Parathyroid adenoma (tissue), 2 donors: ENCODE measurements around the gene ZNF639.

Source experiments
- H2AFZ ChIP-seq: fragments of 300-600 bp; sonication (generic); one replicate; pipeline ENCODE4 v1.7.0; 2017; ENCODE audit warnings: antibody characterized with exemption, mild to moderate bottlenecking
- H3K27ac ChIP-seq: fragments of 300-600 bp; sonication (generic); one replicate; pipeline ENCODE4 v1.7.0; 2017
- H3K27me3 ChIP-seq: fragments of 300-600 bp; sonication (generic); one replicate; pipeline ENCODE4 v1.7.0; 2017; ENCODE audit warnings: low read length; ENCODE audit not compliant: control insufficient read depth, insufficient read depth
- H3K36me3 ChIP-seq: fragments of 300-600 bp; sonication (generic); one replicate; pipeline ENCODE4 v1.7.0; 2017; ENCODE audit warnings: low read length; ENCODE audit not compliant: control insufficient read depth, insufficient read depth
- H3K4me1 ChIP-seq: fragments of 300-600 bp; sonication (generic); one replicate; pipeline ENCODE4 v1.7.0; 2017; ENCODE audit warnings: control low read depth
- H3K4me2 ChIP-seq: fragments of 300-600 bp; sonication (generic); one replicate; pipeline ENCODE4 v1.7.0; 2017; ENCODE audit warnings: low read length
- H3K4me3 ChIP-seq: fragments of 300-600 bp; sonication (generic); one replicate; pipeline ENCODE4 v1.7.0; 2017; ENCODE audit warnings: low read depth, low read length
- H3K79me2 ChIP-seq: fragments of 300-600 bp; sonication (generic); one replicate; pipeline ENCODE4 v1.7.0; 2017; ENCODE audit warnings: control low read depth
- H3K9ac ChIP-seq: fragments of 300-600 bp; sonication (generic); one replicate; pipeline ENCODE4 v1.7.0; 2017; ENCODE audit warnings: mild to moderate bottlenecking
- H3K9me3 ChIP-seq: fragments of 300-600 bp; sonication (generic); one replicate; pipeline ENCODE4 v1.7.0; 2017; ENCODE audit warnings: low read length; ENCODE audit not compliant: control insufficient read depth
- CTCF ChIP-seq: fragments of 300-600 bp; sonication (generic); IDR thresholded peaks from one replicate; pipeline ENCODE4 v1.7.0; 2017; ENCODE audit warnings: antibody characterized with exemption, mild to moderate bottlenecking
- donor health status: primary hyperparathyroidism.

Gene ZNF639

GRCh38 chr3:179324270-179324754, 1.5 kb downstream of the ZNF639 start:
- no peak for TF ChIP-seq CTCF
- Histone ChIP-seq H3K4me1 (no peaks in the 10 kb centered on the region), H3K4me3 (peak overlapping the region; percentile 78), H3K27ac (no peak overlapping the region), H3K27me3 (no peaks in the 10 kb centered on the region), H3K9ac (no peak overlapping the region), H3K4me2 (peak overlapping the region; percentile 72), H2AFZ (no peak overlapping the region), H3K36me3 (no peaks in the 10 kb centered on the region), H3K9me3 (no peaks in the 10 kb centered on the region), H3K79me2 (peaks cover 25% of the 10 kb centered on the region)

GRCh38 chr3:179330438-179330837, 7.6 kb downstream of the ZNF639 start:
- Histone ChIP-seq H3K9me3 (no peaks in the 10 kb centered on the region), H3K4me1 (no peaks in the 10 kb centered on the region), H3K4me3 (no peak overlapping the region), H3K79me2 (peaks cover 15% of the 10 kb centered on the region), H3K36me3 (no peaks in the 10 kb centered on the region), H3K27me3 (no peaks in the 10 kb centered on the region), H3K4me2 (no peak overlapping the region), H3K9ac (no peak overlapping the region), H2AFZ (no peak overlapping the region), H3K27ac (no peak overlapping the region)
- no peak for TF ChIP-seq CTCF

GRCh38 chr3:179332240-179332639, 9.4 kb downstream of the ZNF639 start:
- no peak overlapping the region for H3K4me2 ChIP-seq
- H3K27me3 ChIP-seq: no peaks in the 10 kb centered on the region
- H3K9me3 ChIP-seq: no peaks in the 10 kb centered on the region
- no peak overlapping the region for H3K9ac ChIP-seq
- peaks cover 2% of the 10 kb centered on the region for H3K79me2 ChIP-seq
- H3K4me1 ChIP-seq: no peaks in the 10 kb centered on the region
- H3K4me3 ChIP-seq: no peak overlapping the region
- no peak for TF ChIP-seq CTCF
- H3K27ac ChIP-seq: no peak overlapping the region
- H2AFZ ChIP-seq: no peak overlapping the region
- no peaks in the 10 kb centered on the region for H3K36me3 ChIP-seq

GRCh38 chr3:179333084-179333483, 10.3 kb downstream of the ZNF639 start:
- Histone ChIP-seq H3K36me3 (no peaks in the 10 kb centered on the region), H3K4me2 (no peak overlapping the region), H3K9ac (no peak overlapping the region), H3K9me3 (no peaks in the 10 kb centered on the region), H3K27ac (no peak overlapping the region), H3K4me3 (no peak overlapping the region), H3K27me3 (no peaks in the 10 kb centered on the region), H3K4me1 (no peaks in the 10 kb centered on the region), H2AFZ (no peak overlapping the region), H3K79me2 (peaks cover 2% of the 10 kb centered on the region)
- no peak for TF ChIP-seq CTCF

GRCh38 chr3:179336345-179336929, 13.6 kb downstream of the ZNF639 start:
- no peak overlapping the region for H2AFZ ChIP-seq
- H3K9ac ChIP-seq: no peak overlapping the region
- H3K9me3 ChIP-seq: no peaks in the 10 kb centered on the region
- H3K79me2 ChIP-seq: peaks cover 2% of the 10 kb centered on the region
- no peak overlapping the region for H3K4me2 ChIP-seq
- H3K4me1 ChIP-seq: no peaks in the 10 kb centered on the region
- no peaks in the 10 kb centered on the region for H3K27me3 ChIP-seq
- no peak overlapping the region for H3K4me3 ChIP-seq
- no peak for TF ChIP-seq CTCF
- H3K36me3 ChIP-seq: no peaks in the 10 kb centered on the region
- H3K27ac ChIP-seq: no peak overlapping the region
